ENCODE measurements around the gene SLC22A3. TPM values are rescaled to one million over a fixed set of nuclear protein-coding genes. Genes with fewer than 3 reads are reported as not detected.

The SLC22A3 gene
- total RNA-seq = 0.09 TPM in 2 replicates

DNA sequence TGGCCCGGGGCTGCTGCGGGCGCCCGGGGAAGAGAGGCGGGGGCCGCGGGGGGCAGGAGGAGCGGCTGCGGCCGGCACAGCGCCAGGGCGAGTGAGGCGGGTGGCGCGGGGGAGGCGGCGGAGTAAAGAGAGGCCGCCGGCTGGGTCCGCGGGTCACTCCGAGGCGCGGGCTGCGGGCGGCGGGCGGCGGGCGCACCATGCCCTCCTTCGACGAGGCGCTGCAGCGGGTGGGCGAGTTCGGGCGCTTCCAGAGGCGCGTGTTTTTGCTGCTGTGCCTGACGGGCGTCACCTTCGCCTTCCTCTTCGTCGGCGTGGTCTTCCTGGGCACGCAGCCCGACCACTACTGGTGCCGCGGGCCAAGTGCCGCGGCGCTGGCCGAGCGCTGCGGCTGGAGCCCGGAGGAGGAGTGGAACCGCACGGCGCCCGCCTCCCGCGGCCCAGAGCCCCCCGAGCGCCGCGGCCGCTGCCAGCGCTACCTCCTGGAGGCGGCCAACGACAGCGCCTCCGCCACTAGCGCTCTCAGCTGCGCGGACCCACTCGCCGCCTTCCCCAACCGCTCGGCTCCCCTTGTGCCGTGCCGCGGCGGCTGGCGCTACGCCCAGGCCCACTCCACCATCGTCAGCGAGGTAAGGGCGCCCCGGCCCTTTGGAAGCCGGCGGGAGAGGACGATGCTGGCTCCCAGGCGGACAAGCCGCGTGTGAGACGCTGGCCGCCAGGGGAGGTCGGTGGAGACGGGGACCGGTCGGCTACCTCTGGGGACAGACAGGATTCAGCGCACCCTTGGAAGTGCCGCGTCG, at the start of gene SLC22A3:
SLC22A3 (plus strand) TSS at position 156 of the 797 bp plus-strand sequence; CDS start at position 198, 42 bp downstream.

Other genes with a start within 250 kb of the SLC22A3 start
- gene SLC22A1, start 226.6 kb upstream of the SLC22A3 start, total RNA-seq = 0.19 TPM in 1 of 2 replicates, not detected in the other
- gene SLC22A2, start 89.6 kb upstream of the SLC22A3 start, total RNA-seq = under 0.01 TPM in 1 of 2 replicates, not detected in the other

Measured in endothelial cell of coronary artery (primary cell).